ENCODE measurements around the gene NAA80. TPM values are rescaled to one million over a fixed set of nuclear protein-coding genes. Genes with fewer than 3 reads are reported as not detected.

Gene NAA80
- total and polyA plus RNA-seq, 2 of the 13 experiments (the other 11 are each of a cell fraction or from before 2014, with no cell fraction given) = 3.4 to 8.7 TPM

- no peak for TF ChIP-seq SOX13 (IDR thresholded peaks at IDR 0.05)
- peak in 1 of 2 experiments; percentile 73; a peak in 2 of 4 replicates for TF ChIP-seq SOX13 (CRISPR knock-in tag; conservative IDR thresholded peaks at IDR 0.05 in 1 of 2, IDR thresholded peaks at IDR 0.05 in 1 of 2)
- TF ChIP-seq EP300 (IDR thresholded peaks at IDR 0.05; ENCODE audit: low read depth in 2 of 2, low read length in 2 of 2) = peak; percentile 85 to 92; a peak in 3 of 4 replicates
- TF ChIP-seq EP300 (CRISPR knock-in tag; IDR thresholded peaks at IDR 0.05; ENCODE audit: borderline replicate concordance) = peak; percentile 81
- TF ChIP-seq ATRX (CRISPR knock-in tag; IDR thresholded peaks at IDR 0.05; ENCODE audit: borderline replicate concordance) = no peak
- TF ChIP-seq GPN1 (CRISPR knock-in tag; IDR thresholded peaks at IDR 0.05; ENCODE audit: borderline replicate concordance) = no peak; the same call in 1 of the 2 replicates
- TF ChIP-seq EZH2 (conservative IDR thresholded peaks at IDR 0.05; ENCODE audit: low read depth, low read length) = no peak
- TF ChIP-seq ZMAT5 (CRISPR knock-in tag; IDR thresholded peaks at IDR 0.05; ENCODE audit: borderline replicate concordance, low read depth) = no peak
- TF ChIP-seq ZNF264 (CRISPR knock-in tag; IDR thresholded peaks at IDR 0.05) = no peak
- peak; percentile 65; the same call in 1 of the 2 replicates for TF ChIP-seq ARID4A (CRISPR knock-in tag; IDR thresholded peaks at IDR 0.05; ENCODE audit: borderline replicate concordance)
- TF ChIP-seq, protein P1, sequence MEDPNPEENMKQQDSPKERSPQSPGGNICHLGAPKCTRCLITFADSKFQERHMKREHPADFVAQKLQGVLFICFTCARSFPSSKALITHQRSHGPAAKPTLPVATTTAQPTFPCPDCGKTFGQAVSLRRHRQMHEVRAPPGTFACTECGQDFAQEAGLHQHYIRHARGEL (CRISPR knock-in tag; IDR thresholded peaks at IDR 0.05) = no peak
- TF ChIP-seq, protein P2, sequence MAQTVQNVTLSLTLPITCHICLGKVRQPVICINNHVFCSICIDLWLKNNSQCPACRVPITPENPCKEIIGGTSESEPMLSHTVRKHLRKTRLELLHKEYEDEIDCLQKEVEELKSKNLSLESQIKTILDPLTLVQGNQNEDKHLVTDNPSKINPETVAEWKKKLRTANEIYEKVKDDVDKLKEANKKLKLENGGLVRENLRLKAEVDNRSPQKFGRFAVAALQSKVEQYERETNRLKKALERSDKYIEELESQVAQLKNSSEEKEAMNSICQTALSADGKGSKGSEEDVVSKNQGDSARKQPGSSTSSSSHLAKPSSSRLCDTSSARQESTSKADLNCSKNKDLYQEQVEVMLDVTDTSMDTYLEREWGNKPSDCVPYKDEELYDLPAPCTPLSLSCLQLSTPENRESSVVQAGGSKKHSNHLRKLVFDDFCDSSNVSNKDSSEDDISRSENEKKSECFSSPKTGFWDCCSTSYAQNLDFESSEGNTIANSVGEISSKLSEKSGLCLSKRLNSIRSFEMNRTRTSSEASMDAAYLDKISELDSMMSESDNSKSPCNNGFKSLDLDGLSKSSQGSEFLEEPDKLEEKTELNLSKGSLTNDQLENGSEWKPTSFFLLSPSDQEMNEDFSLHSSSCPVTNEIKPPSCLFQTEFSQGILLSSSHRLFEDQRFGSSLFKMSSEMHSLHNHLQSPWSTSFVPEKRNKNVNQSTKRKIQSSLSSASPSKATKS (CRISPR knock-in tag; IDR thresholded peaks at IDR 0.05) = no peak
- peak; percentile 70; the same call in 1 of the 2 replicates for TF ChIP-seq TOE1 (CRISPR knock-in tag; IDR thresholded peaks at IDR 0.05)
- no peak for TF ChIP-seq ONECUT2 (CRISPR knock-in tag; IDR thresholded peaks at IDR 0.05)
- 0 out of 2 replicates have a peak, but pooled peaks have one; percentile 62 for TF ChIP-seq KLF13 (CRISPR knock-in tag; IDR thresholded peaks at IDR 0.05)
- no peak for TF ChIP-seq TOPORS (CRISPR knock-in tag; IDR thresholded peaks at IDR 0.05)
- peak; percentile 94 for TF ChIP-seq SNAI1 (CRISPR knock-in tag; IDR thresholded peaks at IDR 0.05; ENCODE audit: borderline replicate concordance)
- TF ChIP-seq SPEN (CRISPR knock-in tag; IDR thresholded peaks at IDR 0.05; ENCODE audit: low read depth) = peak; percentile 77
- peak; percentile 42 for TF ChIP-seq ZNF709 (CRISPR knock-in tag; IDR thresholded peaks at IDR 0.05)
- TF ChIP-seq ZNF563 (CRISPR knock-in tag; IDR thresholded peaks at IDR 0.05) = peak; percentile 63; the same call in 1 of the 2 replicates
- TF ChIP-seq NCOA5 (CRISPR knock-in tag; IDR thresholded peaks at IDR 0.05) = no peak
- no peak for TF ChIP-seq ZNF883 (CRISPR knock-in tag; IDR thresholded peaks at IDR 0.05; ENCODE audit: not compliant biosample characterization)
These were observed 38.9 kb downstream of the NAA80 start (continued) for GRCh38 chr3:50260027-50260941.
